Lower lobe of right lung (tissue), 2 donors: Measurements from ENCODE around the gene FILIP1L. TPM values are rescaled to one million over a fixed set of nuclear protein-coding genes. Genes with fewer than 3 reads are reported as not detected.
A peak's percentile ranks its signal among the peaks of the same experiment; 100 is the strongest.

Experiments
- ATAC-seq, 2 donors: fragments of 200-7000 bp; cut with Tn5 transposase; one replicate each; pipeline ENCODE4 v1.9.1; 2020 to 2022; ENCODE audit warnings: mild to moderate bottlenecking in 2 of 2, moderate library complexity in 2 of 2
- DNase-seq: peaks from one replicate; pipeline ENCODE4 v3.0.0-alpha.2; 2020
- H3K27ac ChIP-seq: fragments of 200-600 bp; one replicate; pipeline ENCODE4 v1.8.0; 2022
- H3K27me3 ChIP-seq: fragments of 200-600 bp; one replicate; pipeline ENCODE4 v1.8.0; 2022; ENCODE audit warnings: low read depth
- H3K36me3 ChIP-seq: fragments of 200-600 bp; one replicate; pipeline ENCODE4 v1.8.0; 2022; ENCODE audit warnings: mild to moderate bottlenecking
- H3K4me1 ChIP-seq: fragments of 200-600 bp; one replicate; pipeline ENCODE4 v1.8.0; 2022
- H3K4me3 ChIP-seq: fragments of 200-600 bp; one replicate; pipeline ENCODE4 v1.8.0; 2022; ENCODE audit warnings: mild to moderate bottlenecking
- H3K9me3 ChIP-seq: fragments of 200-600 bp; one replicate; pipeline ENCODE4 v1.8.0; 2022
- intact Hi-C: fragments of 100-400 bp; cut with DNase I; formaldehyde crosslinking; loops from one replicate; pipeline ENCODE4 v1.11.0; 2022
- total RNA-seq: library from RNA; stranded (reverse); fragmentation: NEBNext Ultra II Directional; extraction: Animal tissue kit (Norgen Biotek cat#: 25700); gene quantifications from one replicate; pipeline ENCODE4 v1.2.1, GENCODE V29; 2021
- TF ChIP-seq, protein P1 (sequence below): fragments of 200-600 bp; IDR thresholded peaks from one replicate; pipeline ENCODE4 v1.8.0; 2022; ENCODE audit warnings: antibody characterized with exemption, mild to moderate bottlenecking
- donor health status: DM: no; HTN: yes; CAD: no; lungs with severe emphysema.

The FILIP1L gene
- total RNA-seq, 1 donor from 2014 or later, result 25.0 TPM

GRCh38 chr3:99805160-99805559 lies 309.1 kb downstream of the FILIP1L start:
- Histone ChIP-seq H3K36me3 (no peaks in the 10 kb centered on the region), H3K27me3 (no peaks in the 10 kb centered on the region), H3K27ac (no peak overlapping the region), H3K9me3 (peaks cover 10% of the 10 kb centered on the region), H3K4me1 (no peaks in the 10 kb centered on the region), H3K4me3 (no peak overlapping the region)
- intact Hi-C loops, result no loop called here
- DNase-seq (no peak), ATAC-seq (no peak)
- TF ChIP-seq, protein P1, sequence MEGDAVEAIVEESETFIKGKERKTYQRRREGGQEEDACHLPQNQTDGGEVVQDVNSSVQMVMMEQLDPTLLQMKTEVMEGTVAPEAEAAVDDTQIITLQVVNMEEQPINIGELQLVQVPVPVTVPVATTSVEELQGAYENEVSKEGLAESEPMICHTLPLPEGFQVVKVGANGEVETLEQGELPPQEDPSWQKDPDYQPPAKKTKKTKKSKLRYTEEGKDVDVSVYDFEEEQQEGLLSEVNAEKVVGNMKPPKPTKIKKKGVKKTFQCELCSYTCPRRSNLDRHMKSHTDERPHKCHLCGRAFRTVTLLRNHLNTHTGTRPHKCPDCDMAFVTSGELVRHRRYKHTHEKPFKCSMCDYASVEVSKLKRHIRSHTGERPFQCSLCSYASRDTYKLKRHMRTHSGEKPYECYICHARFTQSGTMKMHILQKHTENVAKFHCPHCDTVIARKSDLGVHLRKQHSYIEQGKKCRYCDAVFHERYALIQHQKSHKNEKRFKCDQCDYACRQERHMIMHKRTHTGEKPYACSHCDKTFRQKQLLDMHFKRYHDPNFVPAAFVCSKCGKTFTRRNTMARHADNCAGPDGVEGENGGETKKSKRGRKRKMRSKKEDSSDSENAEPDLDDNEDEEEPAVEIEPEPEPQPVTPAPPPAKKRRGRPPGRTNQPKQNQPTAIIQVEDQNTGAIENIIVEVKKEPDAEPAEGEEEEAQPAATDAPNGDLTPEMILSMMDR, result no peak

GRCh38 chr3:99803297-99803696 lies 311.0 kb downstream of the FILIP1L start:
- Histone ChIP-seq H3K27ac (no peak overlapping the region), H3K9me3 (peaks cover 10% of the 10 kb centered on the region), H3K4me3 (no peak overlapping the region), H3K27me3 (no peaks in the 10 kb centered on the region), H3K36me3 (no peaks in the 10 kb centered on the region), H3K4me1 (no peaks in the 10 kb centered on the region)
- TF ChIP-seq, protein P1, result no peak
- intact Hi-C loops, result no loop called here
- ATAC-seq (no peak), DNase-seq (no peak)

DNA sequence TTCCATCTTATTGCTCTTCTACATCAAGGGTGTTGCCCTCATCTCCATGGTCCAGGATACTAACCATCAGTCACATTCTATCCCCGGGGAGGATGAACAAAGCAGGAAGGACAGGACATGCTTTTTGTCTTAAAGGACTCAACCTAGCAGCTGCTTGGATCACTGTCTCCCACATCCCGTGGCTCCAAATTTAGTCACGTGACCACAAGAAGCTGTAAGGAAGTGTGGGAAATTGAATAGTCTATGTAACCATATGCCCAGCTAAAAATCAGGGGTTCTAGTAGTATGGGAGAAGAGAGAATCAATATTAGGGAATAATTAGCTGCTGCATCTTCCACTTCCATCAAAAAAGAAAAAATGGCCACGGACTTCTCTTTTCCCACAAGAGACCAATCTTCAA lies 314.9 kb downstream of the FILIP1L start:
- no peaks in the 10 kb centered on the region for H3K4me1 ChIP-seq
- no peaks in the 10 kb centered on the region for H3K9me3 ChIP-seq
- TF ChIP-seq, protein P1, result no peak
- DNase-seq (no peak), ATAC-seq (no peak)
- H3K36me3 ChIP-seq, result peaks cover 5% of the 10 kb centered on the region
- no peaks in the 10 kb centered on the region for H3K27me3 ChIP-seq
- intact Hi-C loops, result no loop called here
- no peak overlapping the region for H3K4me3 ChIP-seq
- H3K27ac ChIP-seq, result no peak overlapping the region

- intact Hi-C loops, result no loop called here
- Histone ChIP-seq H3K4me3 (no peak overlapping the region), H3K36me3 (peaks cover 9% of the 10 kb centered on the region), H3K27ac (no peak overlapping the region), H3K27me3 (no peaks in the 10 kb centered on the region), H3K4me1 (no peaks in the 10 kb centered on the region), H3K9me3 (no peaks in the 10 kb centered on the region)
- ATAC-seq (no peak), DNase-seq (no peak)
- TF ChIP-seq, protein P1, result no peak
Observed at GRCh38 chr3:99795573-99795972, 318.7 kb downstream of the FILIP1L start.

DNA sequence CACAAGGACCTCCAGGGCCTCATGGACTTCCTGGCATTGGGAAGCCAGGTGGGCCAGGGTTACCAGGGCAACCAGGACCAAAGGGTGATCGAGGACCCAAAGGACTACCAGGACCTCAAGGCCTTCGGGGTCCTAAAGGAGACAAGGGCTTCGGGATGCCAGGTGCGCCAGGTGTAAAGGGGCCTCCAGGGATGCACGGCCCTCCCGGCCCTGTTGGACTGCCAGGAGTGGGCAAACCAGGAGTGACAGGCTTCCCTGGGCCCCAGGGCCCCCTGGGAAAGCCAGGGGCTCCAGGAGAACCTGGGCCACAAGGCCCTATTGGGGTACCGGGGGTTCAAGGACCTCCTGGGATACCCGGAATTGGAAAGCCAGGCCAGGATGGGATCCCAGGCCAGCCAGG lies 319.8 kb downstream of the FILIP1L start:
- H3K27me3 ChIP-seq, result no peaks in the 10 kb centered on the region
- no peak overlapping the region for H3K4me3 ChIP-seq
- intact Hi-C loops, result no loop called here
- DNase-seq (no peak), ATAC-seq (peak in 1 of 2 donors; percentile 25)
- no peaks in the 10 kb centered on the region for H3K4me1 ChIP-seq
- H3K27ac ChIP-seq, result no peak overlapping the region
- H3K9me3 ChIP-seq, result no peaks in the 10 kb centered on the region
- peaks cover 9% of the 10 kb centered on the region for H3K36me3 ChIP-seq
- TF ChIP-seq, protein P1, result no peak
